SU-DHL-6 (cell line): ENCODE results near the gene PCAT7.

Experiments used
- CTCF ChIP-seq: fragments of 200-600 bp; sonication (generic); IDR thresholded peaks from one replicate; pipeline ENCODE4 v1.5.1; 2017; ENCODE audit warnings: antibody characterized with exemption, mild to moderate bottlenecking, low read length, moderate library complexity; ENCODE audit not compliant: insufficient read depth, poor library complexity, severe bottlenecking
- EZH2phosphoT487 ChIP-seq: fragments of 200-600 bp; sonication (generic), shearing (Covaris generic); conservative IDR thresholded peaks from 2 replicates; pipeline ENCODE4 v1.6.1; 2018; ENCODE audit warnings: mild to moderate bottlenecking, antibody characterized with exemption, low read length, moderate library complexity, mixed read lengths

- no peak for TF ChIP-seq CTCF
- TF ChIP-seq EZH2phosphoT487: no peak
These were observed 40.2 kb upstream of the PCAT7 start for GRCh38 chr9:94514722-94515121.
